ENCODE measurements around the gene DDB1. TPM values are rescaled to one million over a fixed set of nuclear protein-coding genes. Genes with fewer than 3 reads are reported as not detected.

Gene DDB1
- total RNA-seq, 1 experiment from 2014 or later: 297 TPM

GRCh38 chr11:61303725-61304124 is 29.2 kb downstream of the DDB1 start:
- H3K27me3 Mint-ChIP-seq (ENCODE audit: low read depth): no peaks in the 10 kb centered on the region
- H3K27me3 ChIP-seq (ENCODE audit: insufficient read depth, low read length): no peaks in the 10 kb centered on the region
- H3K27ac ChIP-seq (ENCODE audit: insufficient read length, low read depth, low read length): no peak overlapping the region
- no peak overlapping the region for H3K9ac ChIP-seq (ENCODE audit: extremely low read depth, insufficient read length, low read length)
- H2BK20ac ChIP-seq (ENCODE audit: low read depth, low read length, poor library complexity, severe bottlenecking): no peak overlapping the region
- no peak overlapping the region for H3K14ac ChIP-seq (ENCODE audit: insufficient read depth, low read length)
- no peak overlapping the region for H3K23ac ChIP-seq (ENCODE audit: insufficient read length, low read depth, low read length)
- no peak overlapping the region for H3K18ac ChIP-seq (ENCODE audit: insufficient read length, low read depth, low read length)
- no peaks in the 10 kb centered on the region for H3K79me2 ChIP-seq (ENCODE audit: insufficient read depth, low read length)
- H2BK15ac ChIP-seq (ENCODE audit: low read depth, low read length): no peak overlapping the region
- H3T11ph ChIP-seq (ENCODE audit: low read length): no peak overlapping the region
- H3K9me3 ChIP-seq (ENCODE audit: control insufficient read depth, low read depth, low read length): no peaks in the 10 kb centered on the region
- H3K4me3 Mint-ChIP-seq: no peak overlapping the region
- H3K4ac ChIP-seq (ENCODE audit: low read depth, low read length): no peak overlapping the region
- H3K56ac ChIP-seq (ENCODE audit: insufficient read length, low read depth, low read length): no peak overlapping the region
- H4K20me1 ChIP-seq (ENCODE audit: control insufficient read depth, insufficient read depth, insufficient read length): no peaks in the 10 kb centered on the region
- no peak overlapping the region for H3K4me2 ChIP-seq (ENCODE audit: insufficient read depth, insufficient read length, low read length)
- no peak overlapping the region for H2AK5ac ChIP-seq (ENCODE audit: insufficient read length, low read length)
- no peak overlapping the region for H2BK120ac ChIP-seq (ENCODE audit: low read depth, low read length, poor library complexity, severe bottlenecking)
- no peak for TF ChIP-seq CTCF (conservative IDR thresholded peaks at IDR 0.05)
- DNase-seq: no peak
- H3K27ac Mint-ChIP-seq: no peak overlapping the region
- no peaks in the 10 kb centered on the region for H3K23me2 ChIP-seq (ENCODE audit: insufficient read length, low read depth, low read length, poor library complexity, severe bottlenecking)
- no peaks in the 10 kb centered on the region for H3K9me3 Mint-ChIP-seq
- no peak overlapping the region for H4K8ac ChIP-seq (replicated peaks; ENCODE audit: insufficient read length, low read depth, low read length)
- H2AFZ ChIP-seq (ENCODE audit: low read length): no peak overlapping the region
- WGBS (ENCODE audit: extremely low coverage, insufficient read length, low lambda C conversion rate): no CpG with 5 or more reads among the region's 9 CpGs
- H3K4me1 Mint-ChIP-seq: peaks cover 4% of the 10 kb centered on the region in 2 experiments
- H4K91ac ChIP-seq (ENCODE audit: insufficient read length, low read depth, low read length): no peak overlapping the region
- no peak overlapping the region for H2BK12ac ChIP-seq (ENCODE audit: insufficient read length, low read depth, low read length)
- H2BK5ac ChIP-seq (ENCODE audit: insufficient read length, low read length): no peak overlapping the region
- H4K5ac ChIP-seq (ENCODE audit: insufficient read length, low read depth, low read length): no peak overlapping the region
- no peaks in the 10 kb centered on the region for H3K79me1 ChIP-seq (ENCODE audit: insufficient read depth, low read depth, low read length, poor library complexity, severe bottlenecking)
- no peaks in the 10 kb centered on the region for H3K4me1 ChIP-seq (ENCODE audit: insufficient read depth, low read length)
- H3K36me3 Mint-ChIP-seq (ENCODE audit: insufficient read depth in 1 of 3, low read depth in 3 of 3): peaks cover 31 to 68% (median 49%) of the 10 kb centered on the region in 3 experiments; a peak in 6 of 7 replicates
